HG03097 (cell line): ENCODE measurements around the gene PARP16.
"Not testable (repeated sequence)": the region's sequence is repeated elsewhere in the genome, so short reads cannot be mapped to it uniquely, and the experiment has no call there.

Source experiments
- ATAC-seq: cut with Tn5 transposase; IDR thresholded peaks from one replicate; pipeline ENCODE4 v1.9.1; 2021; ENCODE audit not compliant: unreplicated experiment, low FRiP score

PARP16 gene

DNA sequence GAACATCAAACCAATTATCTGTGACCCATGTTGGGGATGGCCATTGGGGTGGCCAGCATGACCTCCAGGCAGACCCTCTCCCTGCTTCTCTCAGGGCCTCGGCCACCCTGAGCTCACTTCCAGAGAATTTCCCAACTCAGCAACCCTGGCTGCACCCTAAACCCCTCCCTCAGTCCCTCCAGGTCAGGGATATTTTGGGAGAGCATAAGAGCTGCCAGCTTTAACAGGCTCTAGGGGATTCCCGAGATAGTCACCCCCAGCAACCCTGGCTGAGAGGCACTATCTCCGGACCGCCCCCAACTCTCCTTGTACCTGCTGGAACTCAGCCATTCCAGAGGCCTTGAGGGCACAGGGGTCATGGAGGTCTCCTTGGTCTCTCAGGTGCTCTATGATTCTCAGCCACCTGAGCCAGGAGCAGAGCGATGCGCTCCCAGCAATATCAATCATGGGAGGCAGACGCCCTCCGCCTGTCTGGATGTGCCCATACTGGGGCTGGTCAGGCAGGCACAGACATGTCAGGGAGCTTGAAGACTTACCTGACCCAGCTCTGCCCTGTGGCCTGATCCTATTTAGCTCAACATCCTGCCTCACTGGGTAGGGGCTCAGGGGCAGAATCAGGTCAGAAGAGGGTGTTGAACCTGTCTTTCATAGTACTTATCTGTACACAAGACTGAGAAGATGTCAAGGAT lies 40.5 kb downstream of the PARP16 start:
- ATAC-seq, result no peak

DNA sequence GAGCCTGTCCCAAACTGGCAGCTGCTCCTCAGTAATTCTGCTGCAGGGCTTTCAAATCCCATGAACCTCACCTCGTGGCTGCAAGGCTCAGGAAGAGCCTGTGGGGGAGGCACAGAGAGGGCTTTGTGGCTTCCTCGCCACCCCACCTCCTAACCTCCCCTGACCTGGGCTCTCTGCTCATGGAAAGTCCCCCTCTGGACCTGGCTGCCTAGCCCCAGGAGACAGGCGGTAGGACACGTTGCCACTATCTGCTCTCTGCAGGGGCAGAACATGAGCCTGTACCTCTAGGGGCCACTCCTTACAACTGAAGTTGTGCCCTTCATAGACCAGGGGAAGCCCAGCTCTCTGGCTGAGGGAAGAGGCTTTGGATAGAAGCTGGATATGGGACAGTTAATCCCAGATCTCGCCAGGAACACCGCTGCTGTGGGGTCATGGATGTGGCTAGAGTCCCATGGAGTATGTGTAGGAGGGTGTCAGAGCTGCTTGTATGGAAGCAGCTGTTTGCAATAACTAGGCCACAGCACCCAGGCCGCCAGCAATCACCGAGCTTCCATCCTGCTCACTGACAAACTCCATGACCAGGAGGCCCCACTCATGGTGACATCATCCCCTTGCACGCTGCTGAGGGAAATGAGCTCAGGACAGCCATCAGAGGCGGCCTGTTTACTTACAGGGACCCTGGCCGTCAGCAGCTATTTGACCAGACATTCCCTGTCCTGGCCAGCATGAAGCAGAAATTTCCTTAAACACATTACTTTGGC lies 41.4 kb downstream of the PARP16 start:
- ATAC-seq, result no peak

GRCh38 chr15:65244638-65245037 lies 42.0 kb downstream of the PARP16 start:
- no peak for ATAC-seq

DNA sequence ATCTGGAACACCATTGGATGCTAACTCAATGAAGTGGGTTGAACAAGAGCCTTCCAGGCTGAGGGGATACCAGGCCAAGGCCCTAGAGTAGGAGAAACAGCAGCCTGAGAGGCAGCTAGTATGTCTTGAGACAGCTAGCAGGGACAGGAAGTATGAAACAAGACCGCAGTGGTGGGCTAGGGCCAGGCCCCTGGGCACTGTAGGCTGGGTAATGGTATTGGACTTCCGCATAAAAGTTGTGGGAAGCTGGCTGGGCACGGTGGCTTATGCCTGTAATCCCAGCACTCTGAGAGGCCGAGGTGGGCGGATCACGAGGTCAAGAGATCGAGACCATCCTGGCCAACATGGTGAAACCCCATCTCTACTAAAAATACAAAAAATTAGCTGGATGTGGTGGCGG lies 50.2 kb downstream of the PARP16 start:
- ATAC-seq, result not testable (repeated sequence)

DNA sequence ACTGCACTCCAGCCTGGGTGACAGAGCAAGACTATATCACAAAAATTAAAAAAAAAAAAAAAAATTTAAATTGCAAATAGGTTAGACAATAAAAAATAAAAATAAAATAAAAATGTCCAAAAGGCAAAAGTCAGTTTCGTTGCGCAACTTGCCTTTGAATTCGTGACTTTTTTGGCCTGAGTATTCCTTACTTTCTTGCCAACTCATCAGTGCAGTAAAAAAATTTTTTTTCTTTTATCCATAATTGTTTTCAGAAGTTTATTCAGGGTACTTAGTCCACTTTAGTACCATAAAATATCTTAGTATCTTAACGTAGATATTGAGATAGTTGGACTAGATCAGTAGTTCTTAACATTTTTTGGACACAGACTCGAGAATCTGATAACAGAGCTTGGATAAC lies 53.0 kb downstream of the PARP16 start:
- no peak for ATAC-seq

GRCh38 chr15:65232520-65232919 lies 54.2 kb downstream of the PARP16 start:
- ATAC-seq, result no peak

DNA sequence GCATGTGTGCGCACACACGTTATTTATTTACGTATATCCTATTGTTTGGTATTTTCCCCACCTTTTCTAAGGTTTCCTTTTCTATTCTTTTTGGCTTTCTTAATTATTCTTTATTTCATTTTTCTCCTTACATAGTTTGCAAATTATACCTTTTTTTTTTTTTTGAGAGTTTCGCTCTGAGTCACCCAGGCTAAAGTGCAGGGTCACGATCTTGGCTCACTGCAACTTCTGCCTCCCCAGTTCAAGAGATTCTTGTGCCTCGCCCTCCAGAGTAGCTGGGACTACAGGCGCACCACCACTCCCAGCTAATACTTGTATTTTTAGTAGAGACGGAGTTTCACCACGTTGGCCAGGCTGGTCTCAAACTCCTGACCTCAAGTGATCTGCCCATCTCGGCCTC lies 55.4 kb downstream of the PARP16 start:
- no peak for ATAC-seq

GRCh38 chr15:65226901-65227300 lies 59.8 kb downstream of the PARP16 start:
- not testable (repeated sequence) for ATAC-seq

DNA sequence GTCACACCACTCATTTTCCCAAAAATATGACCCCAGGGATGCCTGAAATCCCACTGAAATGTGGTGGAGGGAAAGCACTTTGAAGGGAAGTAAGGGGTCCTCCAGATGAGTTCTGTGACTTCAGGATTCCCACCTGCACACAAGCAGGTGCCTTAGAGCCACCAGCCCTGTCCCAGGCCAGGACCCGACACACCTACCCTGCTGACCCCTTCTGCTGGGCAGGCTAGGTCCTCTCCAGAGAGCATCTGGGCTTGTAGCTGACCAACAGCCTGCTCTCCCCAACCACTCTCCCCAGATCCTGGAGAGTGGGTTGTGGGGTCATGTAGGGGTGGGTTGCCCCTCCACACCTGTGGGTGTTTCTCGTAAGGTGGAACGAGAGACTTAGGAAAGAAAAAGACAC lies 60.5 kb downstream of the PARP16 start:
- ATAC-seq, result no peak

DNA sequence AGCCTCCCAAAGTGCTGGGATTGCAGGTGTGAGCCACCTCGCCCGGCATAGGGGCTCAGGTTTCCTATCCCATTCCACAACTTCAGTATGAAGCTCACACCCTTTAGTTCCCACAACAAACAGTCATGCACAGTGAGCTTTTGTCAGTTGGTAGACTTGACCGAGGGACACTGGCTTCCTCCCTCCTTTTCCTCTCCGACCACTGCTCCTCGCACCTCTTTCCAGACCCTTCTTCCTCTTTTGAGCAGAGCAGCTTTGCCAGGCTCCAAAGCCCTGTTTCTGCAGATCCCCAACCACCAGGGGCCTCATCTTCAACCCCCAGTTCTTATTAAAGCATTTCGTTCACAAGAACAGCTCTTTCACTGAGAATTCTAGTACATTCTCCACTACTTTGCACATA lies 62.7 kb downstream of the PARP16 start:
- no peak for ATAC-seq

DNA sequence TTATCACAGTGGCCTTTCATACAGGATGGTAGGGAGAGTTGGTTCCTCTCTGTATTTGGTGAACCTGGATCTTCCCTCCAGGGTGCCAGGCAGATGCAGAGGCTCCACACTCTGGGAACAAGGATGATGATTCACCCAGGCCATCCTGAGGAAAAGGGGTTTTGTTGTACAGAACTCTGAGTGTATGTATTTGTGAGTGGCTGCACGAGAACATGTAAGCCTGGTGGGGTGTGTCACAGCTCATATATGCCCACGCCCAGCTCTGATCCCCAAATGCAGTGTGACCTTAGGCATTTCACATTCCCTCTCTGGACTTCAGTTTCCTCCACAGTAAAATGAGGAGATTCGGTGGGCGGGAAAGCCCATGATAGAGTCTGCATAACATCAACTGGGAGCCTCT lies 63.8 kb downstream of the PARP16 start:
- ATAC-seq, result no peak

- ATAC-seq, result no peak
These were observed 65.0 kb downstream of the PARP16 start for GRCh38 chr15:65221697-65222096.

DNA sequence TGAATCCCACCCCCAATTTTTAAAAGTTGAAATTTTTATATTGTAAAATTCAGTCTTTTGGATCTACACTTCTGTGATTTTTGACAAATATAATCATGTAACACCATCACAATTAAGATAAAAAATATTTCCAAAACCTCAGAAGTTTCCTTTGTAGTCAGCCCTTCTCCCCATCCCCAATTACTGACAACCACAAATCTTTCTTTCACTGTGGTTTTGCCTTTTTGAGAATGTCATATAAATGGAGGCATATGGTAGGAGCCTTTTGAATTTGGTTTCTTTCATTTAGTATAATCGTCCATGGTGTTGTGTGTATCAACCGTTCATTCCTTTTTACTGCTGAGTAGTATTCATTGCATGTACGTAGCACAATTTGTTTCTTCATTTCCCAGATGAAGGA lies 67.5 kb downstream of the PARP16 start:
- ATAC-seq, result no peak

DNA sequence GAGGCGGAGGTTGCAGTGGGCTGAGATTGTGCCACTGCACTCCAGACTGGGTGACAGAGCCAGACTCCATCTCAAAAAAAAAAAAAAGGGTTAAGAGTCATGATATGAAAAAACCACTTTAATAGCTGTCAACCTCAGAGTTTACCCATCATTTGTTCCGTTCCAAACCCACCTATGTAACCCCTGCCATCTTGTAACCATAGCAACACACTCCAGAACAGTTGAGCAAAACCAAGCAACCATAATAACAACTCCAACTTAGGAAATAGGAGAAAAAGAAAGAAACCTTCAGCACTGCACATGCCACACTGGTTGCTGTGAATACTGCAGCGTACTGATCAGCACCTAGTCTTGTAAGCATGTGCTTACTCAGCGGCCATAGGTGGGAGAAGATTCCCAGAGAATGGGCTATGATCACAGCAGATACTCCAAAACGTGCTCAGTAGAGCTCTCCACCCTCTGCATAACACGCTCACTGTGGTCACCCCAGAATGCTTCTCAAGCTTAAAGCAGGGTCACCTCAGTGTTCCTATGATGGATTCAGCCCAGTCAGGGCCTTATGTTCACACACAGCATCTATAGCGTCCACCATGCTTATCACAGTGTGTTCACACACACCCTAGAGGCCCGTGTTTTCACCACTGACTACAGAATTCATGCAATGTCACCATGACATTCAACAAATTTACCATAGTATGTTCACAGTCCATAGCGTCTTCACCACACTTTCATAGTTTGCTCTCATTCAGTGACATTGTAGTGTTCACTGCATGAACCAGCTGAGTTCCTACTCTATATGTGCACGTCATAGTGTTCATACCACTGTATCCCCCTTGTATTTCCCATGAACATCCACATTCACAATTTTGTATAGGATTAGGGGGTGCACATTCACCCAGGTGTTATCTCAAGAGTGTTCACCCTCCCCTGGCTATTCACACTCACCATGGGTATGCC lies 68.9 kb downstream of the PARP16 start:
- ATAC-seq, result no peak

DNA sequence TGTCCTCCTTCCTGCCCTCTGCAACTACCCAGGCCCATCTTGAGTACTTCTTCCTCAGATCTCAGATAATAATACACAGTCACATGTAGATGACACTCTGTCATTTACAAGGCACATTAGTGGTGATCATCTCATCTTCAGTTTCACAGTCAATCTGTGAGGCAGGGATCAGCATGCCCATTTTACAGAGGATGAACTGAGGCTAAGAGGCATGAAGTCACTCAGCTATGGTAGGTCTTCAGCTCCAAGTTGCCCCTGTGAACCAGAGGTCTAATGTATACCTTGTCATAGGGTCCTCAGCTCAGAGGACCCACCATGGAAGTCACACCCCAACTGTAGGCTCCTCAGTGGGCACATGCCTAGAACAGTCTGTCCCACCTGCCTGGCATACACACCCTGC lies 71.2 kb downstream of the PARP16 start:
- no peak for ATAC-seq

DNA sequence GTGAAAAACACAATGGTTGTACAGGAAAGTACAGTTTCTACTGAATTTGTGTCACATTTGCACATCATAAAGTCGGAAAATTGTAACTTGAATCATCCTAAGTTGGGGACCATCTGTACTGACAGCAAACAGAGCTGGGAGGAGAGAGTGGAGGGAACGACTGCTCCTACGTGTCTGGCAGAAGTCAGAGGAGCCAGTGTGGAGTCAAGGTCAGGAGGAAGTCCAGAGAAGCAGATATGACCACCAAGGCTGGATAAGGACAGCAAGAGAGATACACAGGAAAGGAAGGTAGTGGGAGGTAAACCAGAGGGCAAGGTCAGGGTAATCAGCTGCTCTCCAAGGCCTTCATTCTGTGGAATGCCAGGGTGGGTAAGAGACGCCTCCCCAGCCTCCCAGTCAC lies 72.7 kb downstream of the PARP16 start:
- ATAC-seq, result no peak

- ATAC-seq, result no peak
These were observed 73.4 kb downstream of the PARP16 start for GRCh38 chr15:65213241-65213640.

DNA sequence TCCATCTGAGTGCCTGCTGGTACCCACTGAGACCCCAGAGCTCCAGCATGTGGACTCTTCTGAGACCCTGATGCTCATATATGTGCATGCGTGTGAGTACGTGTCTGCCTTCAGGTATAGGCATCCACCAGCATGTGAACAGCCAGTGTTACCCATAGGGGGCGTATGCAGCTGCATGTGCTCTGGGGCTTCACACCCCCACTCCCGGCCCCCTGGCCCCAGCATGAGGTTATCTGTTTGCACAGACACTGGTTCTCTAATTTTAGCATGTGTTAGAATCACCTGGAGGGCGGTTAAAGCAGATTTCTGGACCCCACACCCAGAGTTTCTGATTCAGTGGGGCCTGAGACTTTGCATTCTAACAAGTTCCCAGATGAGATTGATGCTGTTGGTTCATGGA lies 74.6 kb downstream of the PARP16 start:
- ATAC-seq, result no peak

- no peak for ATAC-seq
These were observed 75.2 kb downstream of the PARP16 start for GRCh38 chr15:65211482-65211982.

DNA sequence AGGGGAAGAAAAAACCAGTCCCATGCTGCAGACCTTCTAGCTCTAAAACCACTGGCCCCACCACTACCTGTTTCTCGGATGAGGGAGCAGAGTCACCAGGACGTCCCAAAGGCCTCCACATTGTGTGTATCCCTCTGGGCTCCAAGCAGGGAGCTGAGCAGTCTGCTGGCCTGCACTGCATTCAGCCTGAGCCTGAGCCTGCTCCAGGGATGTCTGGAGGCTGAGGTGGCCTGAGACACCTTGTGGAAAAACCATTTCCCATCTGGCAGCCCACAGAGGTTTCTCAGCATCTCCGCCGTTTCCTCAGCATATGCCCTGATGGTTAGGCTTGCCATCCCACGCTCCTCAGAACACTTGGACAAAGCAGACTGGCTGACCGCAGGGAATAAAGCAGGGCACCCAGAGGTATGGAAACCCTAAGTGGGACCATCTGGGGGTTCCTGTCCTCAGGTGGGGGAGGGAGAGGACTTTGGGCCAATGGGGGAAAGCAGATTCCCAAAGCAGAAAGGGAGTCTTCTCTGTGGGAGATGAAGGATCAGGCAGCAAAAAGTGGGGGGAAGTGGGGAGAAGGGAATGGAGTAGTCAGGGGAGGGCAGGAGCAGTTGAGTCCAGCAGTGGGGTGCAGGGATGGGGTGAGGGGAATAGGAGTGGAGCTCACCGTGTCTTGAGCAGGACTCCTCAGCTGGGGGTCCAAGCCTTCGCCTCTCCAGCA lies 75.8 kb downstream of the PARP16 start, which contains the start of gene CILP:
Gene CILP (minus strand): TSS at position 704 of the 712 bp plus-strand sequence. CDS start 1,718 bp downstream, outside the sequence.
- ATAC-seq, result no peak
